Mammary epithelial cell (primary cell): ENCODE measurements around the gene MYO18A.

ENCODE experiments used
- EZH2 ChIP-seq: IDR thresholded peaks from 2 replicates; pipeline ENCODE4 v1.6.1; 2012; ENCODE audit warnings: low read length, inconsistent platforms, borderline replicate concordance
- TF ChIP-seq, protein P1 (sequence below), 2 donors: IDR thresholded peaks in 1 of 2; conservative IDR thresholded peaks in 1 of 2; 2 replicates each; pipeline ENCODE4 v1.5.1; 2011 to 2012; ENCODE audit warnings: inconsistent platforms in 2 of 2, low read length in 2 of 2, mild to moderate bottlenecking in 2 of 2, control low read depth in 1 of 2, low read depth in 1 of 2; ENCODE audit not compliant: insufficient read depth in 1 of 2; ENCODE audit errors: extremely low read depth in 1 of 2

DNA sequence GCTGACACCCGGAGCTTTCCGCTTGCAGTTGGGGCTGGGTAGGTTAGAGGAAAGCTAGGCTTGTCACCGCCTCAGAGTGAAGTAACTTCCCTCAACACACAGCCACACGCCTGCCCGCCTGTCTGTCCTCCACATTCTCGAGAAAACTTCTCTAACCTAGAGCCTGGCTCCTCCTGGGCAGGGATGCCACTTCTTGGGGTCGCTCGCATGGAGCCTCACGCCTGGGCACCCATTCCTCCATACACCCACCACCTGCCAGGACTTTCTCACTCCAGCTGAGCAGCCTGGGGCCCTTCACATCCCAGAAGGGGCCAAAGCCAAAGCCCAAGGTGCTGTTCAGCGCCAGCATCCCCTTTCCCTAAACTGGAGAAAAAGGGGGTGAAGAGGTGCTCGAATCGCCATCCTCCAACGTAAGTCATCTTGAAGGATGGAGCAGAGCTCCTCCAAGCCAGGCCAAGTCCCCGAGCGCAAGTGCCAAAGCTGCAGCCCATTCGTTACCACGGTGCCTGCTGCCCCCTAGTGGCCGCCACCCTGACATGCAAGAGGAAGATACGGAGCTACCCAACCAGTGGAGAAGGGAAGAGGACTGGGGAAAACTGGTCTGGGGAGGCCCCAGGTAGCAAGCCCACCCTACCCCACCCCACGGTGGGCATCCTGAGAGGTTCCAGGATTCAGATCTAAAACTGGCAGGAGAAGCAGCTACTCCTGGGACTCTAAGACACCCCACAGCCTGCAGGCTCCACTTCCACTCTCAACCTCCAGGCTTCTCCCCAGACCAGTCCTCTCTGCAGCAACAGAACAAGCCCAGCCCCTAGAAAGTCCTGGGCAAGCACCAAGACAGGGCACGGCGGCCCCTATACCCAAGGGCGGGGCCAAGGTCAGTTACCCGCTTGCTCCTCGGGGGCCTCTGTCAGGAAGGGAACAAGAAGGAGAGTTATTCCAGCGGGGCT, 63.1 kb downstream of the MYO18A start:
- TF ChIP-seq, protein P1, sequence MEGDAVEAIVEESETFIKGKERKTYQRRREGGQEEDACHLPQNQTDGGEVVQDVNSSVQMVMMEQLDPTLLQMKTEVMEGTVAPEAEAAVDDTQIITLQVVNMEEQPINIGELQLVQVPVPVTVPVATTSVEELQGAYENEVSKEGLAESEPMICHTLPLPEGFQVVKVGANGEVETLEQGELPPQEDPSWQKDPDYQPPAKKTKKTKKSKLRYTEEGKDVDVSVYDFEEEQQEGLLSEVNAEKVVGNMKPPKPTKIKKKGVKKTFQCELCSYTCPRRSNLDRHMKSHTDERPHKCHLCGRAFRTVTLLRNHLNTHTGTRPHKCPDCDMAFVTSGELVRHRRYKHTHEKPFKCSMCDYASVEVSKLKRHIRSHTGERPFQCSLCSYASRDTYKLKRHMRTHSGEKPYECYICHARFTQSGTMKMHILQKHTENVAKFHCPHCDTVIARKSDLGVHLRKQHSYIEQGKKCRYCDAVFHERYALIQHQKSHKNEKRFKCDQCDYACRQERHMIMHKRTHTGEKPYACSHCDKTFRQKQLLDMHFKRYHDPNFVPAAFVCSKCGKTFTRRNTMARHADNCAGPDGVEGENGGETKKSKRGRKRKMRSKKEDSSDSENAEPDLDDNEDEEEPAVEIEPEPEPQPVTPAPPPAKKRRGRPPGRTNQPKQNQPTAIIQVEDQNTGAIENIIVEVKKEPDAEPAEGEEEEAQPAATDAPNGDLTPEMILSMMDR (conservative IDR thresholded peaks at IDR 0.05 in 1 of 2, IDR thresholded peaks at IDR 0.05 in 1 of 2; ENCODE audit: extremely low read depth in 1 of 2, insufficient read depth in 1 of 2, low read depth in 1 of 2, low read length in 2 of 2) = peak; percentile 90 to 91
- no peak for TF ChIP-seq EZH2
